PFSK-1 (cell line): ENCODE data around the gene KIF3B.

Experiments
- POLR2AphosphoS5 ChIP-seq: IDR thresholded peaks from 2 replicates; pipeline ENCODE4 v1.6.1; 2012; ENCODE audit warnings: low read depth, mild to moderate bottlenecking, control low read depth, low read length, moderate library complexity
- TF ChIP-seq, protein P1 (sequence below), 2 experiments: IDR thresholded peaks; 2 replicates each; pipeline versions ENCODE4 v1.6.1 to v1.8.0; 2011 to 2012; ENCODE audit warnings: low read depth in 2 of 2, low read length in 2 of 2, control low read depth in 1 of 2, inconsistent platforms in 1 of 2, mild to moderate bottlenecking in 1 of 2, moderate library complexity in 1 of 2; ENCODE audit not compliant: insufficient read depth in 1 of 2

GRCh38 chr20:32366380-32366779 lies 88.9 kb downstream of the KIF3B start:
- TF ChIP-seq POLR2AphosphoS5: no peak
- TF ChIP-seq, protein P1, sequence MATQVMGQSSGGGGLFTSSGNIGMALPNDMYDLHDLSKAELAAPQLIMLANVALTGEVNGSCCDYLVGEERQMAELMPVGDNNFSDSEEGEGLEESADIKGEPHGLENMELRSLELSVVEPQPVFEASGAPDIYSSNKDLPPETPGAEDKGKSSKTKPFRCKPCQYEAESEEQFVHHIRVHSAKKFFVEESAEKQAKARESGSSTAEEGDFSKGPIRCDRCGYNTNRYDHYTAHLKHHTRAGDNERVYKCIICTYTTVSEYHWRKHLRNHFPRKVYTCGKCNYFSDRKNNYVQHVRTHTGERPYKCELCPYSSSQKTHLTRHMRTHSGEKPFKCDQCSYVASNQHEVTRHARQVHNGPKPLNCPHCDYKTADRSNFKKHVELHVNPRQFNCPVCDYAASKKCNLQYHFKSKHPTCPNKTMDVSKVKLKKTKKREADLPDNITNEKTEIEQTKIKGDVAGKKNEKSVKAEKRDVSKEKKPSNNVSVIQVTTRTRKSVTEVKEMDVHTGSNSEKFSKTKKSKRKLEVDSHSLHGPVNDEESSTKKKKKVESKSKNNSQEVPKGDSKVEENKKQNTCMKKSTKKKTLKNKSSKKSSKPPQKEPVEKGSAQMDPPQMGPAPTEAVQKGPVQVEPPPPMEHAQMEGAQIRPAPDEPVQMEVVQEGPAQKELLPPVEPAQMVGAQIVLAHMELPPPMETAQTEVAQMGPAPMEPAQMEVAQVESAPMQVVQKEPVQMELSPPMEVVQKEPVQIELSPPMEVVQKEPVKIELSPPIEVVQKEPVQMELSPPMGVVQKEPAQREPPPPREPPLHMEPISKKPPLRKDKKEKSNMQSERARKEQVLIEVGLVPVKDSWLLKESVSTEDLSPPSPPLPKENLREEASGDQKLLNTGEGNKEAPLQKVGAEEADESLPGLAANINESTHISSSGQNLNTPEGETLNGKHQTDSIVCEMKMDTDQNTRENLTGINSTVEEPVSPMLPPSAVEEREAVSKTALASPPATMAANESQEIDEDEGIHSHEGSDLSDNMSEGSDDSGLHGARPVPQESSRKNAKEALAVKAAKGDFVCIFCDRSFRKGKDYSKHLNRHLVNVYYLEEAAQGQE (IDR thresholded peaks at IDR 0.05; ENCODE audit: insufficient read depth in 1 of 2, low read depth in 2 of 2, low read length in 2 of 2): no peak
